ENCODE measurements around the gene BMP8B. TPM values are rescaled to one million over a fixed set of nuclear protein-coding genes. Genes with fewer than 3 reads are reported as not detected.

The BMP8B gene
- total and polyA plus RNA-seq, 2 of the 8 experiments (the other 6 are each of a cell fraction or from before 2014, with no cell fraction given): 0.37 to 0.50 TPM

- TF ChIP-seq HDAC2 (IDR thresholded peaks at IDR 0.05; ENCODE audit: borderline replicate concordance in 1 of 2, low read depth in 2 of 2, low read length in 2 of 2) (no peak), MAX (IDR thresholded peaks at IDR 0.05) (no peak), USF2 (IDR thresholded peaks at IDR 0.05; ENCODE audit: low read length) (no peak), CTCF (IDR thresholded peaks at IDR 0.05; ENCODE audit: control extremely low read depth in 1 of 3, insufficient read depth in 1 of 3, low read depth in 1 of 3, low read length in 3 of 3) (no peak)
Measured at GRCh38 chr1:39777306-39777705, 11.4 kb downstream of the BMP8B start (continued).
